Stomach (tissue), 9 donors: ENCODE data around the gene C16orf46. TPM values are rescaled to one million over a fixed set of nuclear protein-coding genes. Genes with fewer than 3 reads are reported as not detected.
A peak's percentile ranks its signal among the peaks of the same experiment; 100 is the strongest.

Experiments
- DNase-seq, 2 donors: peaks; one replicate each; pipeline versions ENCODE4 v3.0.0 to v3.0.0-alpha.2; 2013 to 2019
- H3K27ac ChIP-seq, 5 donors: fragments of 200-600 bp in 4 of 5; sonication (generic) in 4 of 5; one replicate each; pipeline ENCODE4 v1.5.1; 2013 to 2019; ENCODE audit warnings: mild to moderate bottlenecking in 1 of 5, moderate library complexity in 1 of 5
- H3K27me3 ChIP-seq, 3 donors: fragments of 200-600 bp; sonication (generic); one replicate each; pipeline ENCODE4 v1.5.1; 2017 to 2019; ENCODE audit warnings: mixed run types in 1 of 3
- H3K36me3 ChIP-seq, 4 donors: fragments of 200-600 bp; sonication (generic); 1 replicate in 3 of 4; 2 replicates in 1 of 4; pipeline ENCODE4 v1.5.1; 2016 to 2019
- H3K4me1 ChIP-seq, 4 donors: fragments of 200-600 bp; sonication (generic); one replicate each; pipeline ENCODE4 v1.5.1; 2016 to 2019
- H3K4me3 ChIP-seq, 4 donors: fragments of 200-600 bp; sonication (generic) in 3 of 4; one replicate each; pipeline ENCODE4 v1.5.1; 2016 to 2019; ENCODE audit warnings: mild to moderate bottlenecking in 1 of 4
- H3K9me3 ChIP-seq, 4 donors: fragments of 200-600 bp; sonication (generic); one replicate each; pipeline ENCODE4 v1.5.1; 2016 to 2019
- CTCF ChIP-seq, 7 experiments: fragments of 450-650 bp in 4 of 7; fragments of 200-600 bp in 3 of 7; sonication (generic) in 3 of 7; IDR thresholded peaks; one replicate each; pipeline ENCODE4 v1.5.1; 2016 to 2019; ENCODE audit warnings: antibody characterized with exemption in 7 of 7, control low read depth in 2 of 7, mild to moderate bottlenecking in 1 of 7
- EP300 ChIP-seq: sonication (generic); formaldehyde crosslinking; IDR thresholded peaks from one replicate; pipeline ENCODE4 v1.6.1; 2017; ENCODE audit warnings: antibody characterized with exemption
- POLR2A ChIP-seq, 4 donors: fragments of 450-650 bp; IDR thresholded peaks; one replicate each; pipeline ENCODE4 v1.6.1; 2016; ENCODE audit warnings: antibody characterized with exemption in 4 of 4, control low read depth in 2 of 4, mild to moderate bottlenecking in 1 of 4, moderate library complexity in 1 of 4
- POLR2AphosphoS5 ChIP-seq, 3 donors: sonication (generic); formaldehyde crosslinking; IDR thresholded peaks; one replicate each; pipeline ENCODE4 v1.6.1; 2016; ENCODE audit warnings: antibody characterized with exemption in 3 of 3
- WGBS, 5 donors: extraction: QIAGEN DNeasy Blood & Tissue Kit in 3 of 5; methylation state at CpG; one replicate each; pipeline versions ENCODE4 v1.1.5 to v1.1.7; 2013 to 2018; 5-methylcytosine and 5-hydroxymethylcytosine counted together
- intact Hi-C: fragments of 100-400 bp; cut with DNase I; formaldehyde crosslinking; loops from one replicate; pipeline ENCODE4 v1.15.1; 2023; ENCODE audit warnings: low total_unique reads
- polyA plus RNA-seq, 3 donors: library from polyadenylated mRNA; stranded (reverse); fragments of 200-250 nt; gene quantifications; one replicate each; pipeline ENCODE4 v1.2.3, GENCODE V29; 2013
- total RNA-seq, 5 donors: library from RNA; depleted of rRNA; stranded (reverse); fragments of >200 nt; gene quantifications; one replicate each; pipeline versions ENCODE4 v1.1.0 to v1.2.3, GENCODE V29; 2014 to 2016
- donor health status: healthy with polysubstance abuse.
- donor health status: Bipolar disorder and iron deficiency.
- donor health status: healthy.

Gene C16orf46
- total and polyA plus RNA-seq, 8 donors, result 0.44 to 1.1 (median 0.62) TPM; not detected in 4

- H3K9me3 ChIP-seq, result no peaks in the 10 kb centered on the region
- WGBS, 5 donors, result 67 to 91% (median 81%) methylated on average over 1 of the region's 1 CpG
- no peaks in the 10 kb centered on the region for H3K36me3 ChIP-seq
- no peak overlapping the region for H3K4me3 ChIP-seq
- DNase-seq, result no peak
- intact Hi-C loops, result no loop called here
- H3K4me1 ChIP-seq, result no peaks in the 10 kb centered on the region
- H3K27me3 ChIP-seq, result no peaks in the 10 kb centered on the region
- H3K27ac ChIP-seq, result no peak overlapping the region
- TF ChIP-seq POLR2AphosphoS5 (IDR thresholded peaks at IDR 0.05) (no peak), EP300 (no peak), CTCF (IDR thresholded peaks at IDR 0.05) (no peak), POLR2A (IDR thresholded peaks at IDR 0.05) (no peak)
Measured at GRCh38 chr16:81067166-81067565, 9.9 kb downstream of the C16orf46 start.

GRCh38 chr16:81066681-81067080, 10.4 kb downstream of the C16orf46 start:
- Histone ChIP-seq H3K27ac (no peak overlapping the region), H3K4me1 (no peaks in the 10 kb centered on the region), H3K27me3 (no peaks in the 10 kb centered on the region), H3K36me3 (no peaks in the 10 kb centered on the region), H3K9me3 (no peaks in the 10 kb centered on the region), H3K4me3 (no peak overlapping the region)
- WGBS, 5 donors, result 66 to 72% (median 69%) methylated on average over 4 of the region's 4 CpGs
- DNase-seq, result peak in 1 of 2 donors; percentile 22
- TF ChIP-seq POLR2A (IDR thresholded peaks at IDR 0.05) (no peak), EP300 (no peak), POLR2AphosphoS5 (IDR thresholded peaks at IDR 0.05) (no peak), CTCF (IDR thresholded peaks at IDR 0.05) (no peak)
- intact Hi-C loops, result no loop called here

- 86 to 90% (median 88%) methylated on average over 10 of the region's 10 CpGs for WGBS, 5 donors
- no peaks in the 10 kb centered on the region for H3K36me3 ChIP-seq
- H3K27me3 ChIP-seq, result no peaks in the 10 kb centered on the region
- H3K27ac ChIP-seq, result no peak overlapping the region
- H3K9me3 ChIP-seq, result no peaks in the 10 kb centered on the region
- no peak for TF ChIP-seq POLR2AphosphoS5 (IDR thresholded peaks at IDR 0.05)
- no peak for TF ChIP-seq POLR2A (IDR thresholded peaks at IDR 0.05)
- TF ChIP-seq EP300, result no peak
- TF ChIP-seq CTCF (IDR thresholded peaks at IDR 0.05), result no peak
- intact Hi-C loops, result no loop called here
- DNase-seq, result peak in 1 of 2 donors; percentile 6
- H3K4me1 ChIP-seq, result no peaks in the 10 kb centered on the region
- H3K4me3 ChIP-seq, result no peak overlapping the region
Measured at GRCh38 chr16:81061871-81062608, 15.0 kb downstream of the C16orf46 start.

GRCh38 chr16:81061307-81061640, 15.8 kb downstream of the C16orf46 start:
- no peak for DNase-seq
- WGBS, 5 donors, result 79 to 93% (median 91%) methylated on average over 10 of the region's 10 CpGs
- Histone ChIP-seq H3K27ac (no peak overlapping the region), H3K9me3 (no peaks in the 10 kb centered on the region), H3K4me1 (no peaks in the 10 kb centered on the region), H3K4me3 (no peak overlapping the region), H3K36me3 (no peaks in the 10 kb centered on the region), H3K27me3 (no peaks in the 10 kb centered on the region)
- TF ChIP-seq EP300, result no peak
- no peak for TF ChIP-seq CTCF (IDR thresholded peaks at IDR 0.05)
- no peak for TF ChIP-seq POLR2AphosphoS5 (IDR thresholded peaks at IDR 0.05)
- no peak for TF ChIP-seq POLR2A (IDR thresholded peaks at IDR 0.05)
- intact Hi-C loops, result no loop called here
